Measurements from ENCODE around the gene ADH7. TPM values are rescaled to one million over a fixed set of nuclear protein-coding genes. Genes with fewer than 3 reads are reported as not detected.
A peak's percentile ranks its signal among the peaks of the same experiment; 100 is the strongest.

Gene ADH7
- total and polyA plus RNA-seq, 2 of the 4 experiments (the other 2 are of a cell fraction), result not detected

DNA sequence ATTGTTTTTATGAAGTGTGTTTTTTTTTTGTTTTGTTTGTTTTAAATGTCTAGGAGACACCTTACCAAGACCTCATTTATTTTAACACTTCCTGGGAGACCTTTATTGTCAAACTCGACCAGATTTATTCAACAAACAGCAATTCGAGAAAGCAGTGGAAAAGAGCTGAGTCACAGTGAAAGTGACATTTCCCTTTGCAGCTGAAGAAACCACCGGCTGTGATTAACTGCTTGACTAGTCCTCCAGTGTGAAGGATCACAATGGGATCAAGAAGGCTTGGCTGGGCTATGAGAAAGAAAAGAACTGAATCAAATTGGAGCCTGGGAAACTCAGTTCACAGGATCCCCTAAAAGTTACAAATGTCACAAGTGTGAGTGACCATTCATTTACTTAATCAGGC is 11.9 kb upstream of the ADH7 start:
- intact Hi-C loops (cut with micrococcal nuclease), result no loop called here
- in situ Hi-C loops (cut with MboI; ENCODE audit: low sequenced_read_pairs), result no loop called here

More for the DNA sequence above, 11.9 kb upstream of the ADH7 start:
- H2BK15ac ChIP-seq (ENCODE audit: low read depth, low read length), result no peak overlapping the region
- H3K18ac ChIP-seq (ENCODE audit: low read depth, low read length), result no peak overlapping the region
- H3K4me3 ChIP-seq (ENCODE audit: insufficient read depth, low read depth, low read length), result no peak overlapping the region
- WGBS, 2 experiments (ENCODE audit: extremely low coverage in 2 of 2, insufficient read length in 1 of 2), result no CpG with 5 or more reads among the region's 3 CpGs
- no peak overlapping the region for H3K14ac ChIP-seq (replicated peaks; ENCODE audit: low read depth, low read length)
- no peaks in the 10 kb centered on the region for H3K36me3 ChIP-seq (ENCODE audit: control insufficient read depth, insufficient read depth, low read length)
- ChIA-PET POLR2A (ENCODE audit: unreplicated experiment) (no interaction called here), CTCF (interaction anchor here (1.2 kb wide), 1 partner anchor 16 kb away, joined by 3 read pairs; no protein-coding TSS in a partner anchor)
- dilution Hi-C loops (cut with HindIII; ENCODE audit: low sequenced_read_pairs, unreplicated experiment), result no loop called here
- H2AFZ ChIP-seq (replicated peaks; ENCODE audit: low read length, poor library complexity), result no peak overlapping the region
- H3K23ac ChIP-seq (ENCODE audit: low read depth, low read length), result no peak overlapping the region
- H3K4ac ChIP-seq (ENCODE audit: low read depth, low read length), result no peak overlapping the region
- TF ChIP-seq MXI1 (IDR thresholded peaks at IDR 0.05; ENCODE audit: borderline replicate concordance, low read depth, low read length), result no peak
- no peak for TF ChIP-seq SMC3 (IDR thresholded peaks at IDR 0.05; ENCODE audit: low read depth, low read length)
- peak; percentile 92 for TF ChIP-seq NFE2L2 (IDR thresholded peaks at IDR 0.05; ENCODE audit: low read depth, low read length)
- TF ChIP-seq RAD21 (IDR thresholded peaks at IDR 0.05; ENCODE audit: low read length), result no peak
- BruUV-seq (replicated peaks), result no TSS peak
- H3K56ac ChIP-seq (ENCODE audit: extremely low read depth, insufficient read depth, low read length), result no peak overlapping the region
- H3K9ac ChIP-seq (ENCODE audit: low read depth, low read length), result no peak overlapping the region
- no peak overlapping the region for H4K91ac ChIP-seq (ENCODE audit: insufficient read depth, low read depth, low read length)
- H3K9me1 ChIP-seq (ENCODE audit: insufficient read depth, low read length), result no peaks in the 10 kb centered on the region
- no peak overlapping the region for H4K5ac ChIP-seq (ENCODE audit: low read depth, low read length)
- H2BK20ac ChIP-seq (ENCODE audit: low read depth, low read length), result no peak overlapping the region
- H3K4me2 ChIP-seq (ENCODE audit: low read depth, low read length), result no peak overlapping the region
- H3K27me3 ChIP-seq (ENCODE audit: control insufficient read depth, insufficient read depth, low read length), result peaks cover 9% of the 10 kb centered on the region
- H4K8ac ChIP-seq (ENCODE audit: low read depth in 2 of 2, low read length in 2 of 2), result no peak overlapping the region
- H3K4me1 ChIP-seq (ENCODE audit: control insufficient read depth, insufficient read depth, low read length), result no peaks in the 10 kb centered on the region
- H4K20me1 ChIP-seq (ENCODE audit: insufficient read depth, low read length), result no peaks in the 10 kb centered on the region
- H3K27ac ChIP-seq (ENCODE audit: insufficient read depth, low read length), result no peak overlapping the region
- no peak overlapping the region for H2BK5ac ChIP-seq (ENCODE audit: low read depth, low read length, poor library complexity, severe bottlenecking)
- DNase-seq, result peak; percentile 43
- no peak overlapping the region for H2AK9ac ChIP-seq (replicated peaks; ENCODE audit: low read depth, low read length, poor library complexity)
- no peaks in the 10 kb centered on the region; the same call in 1 of the 2 replicates for H3K9me3 ChIP-seq (ENCODE audit: control insufficient read depth, insufficient read depth, low read length)
- no peak overlapping the region for H2AK5ac ChIP-seq (ENCODE audit: low read depth, low read length)
- H2BK120ac ChIP-seq (ENCODE audit: low read depth, low read length), result no peak overlapping the region
- H3K79me1 ChIP-seq (ENCODE audit: low read depth in 1 of 2, low read length in 2 of 2), result no peaks in the 10 kb centered on the region
- ATAC-seq (ENCODE audit: low read depth), result peak; percentile 48; the same call in 1 of the 2 replicates
